Esophagus squamous epithelium (tissue), 4 donors: ENCODE results near the gene TSKU.

ENCODE experiments used
- POLR2A ChIP-seq, 4 donors: fragments of 450-650 bp; IDR thresholded peaks; one replicate each; pipeline ENCODE4 v1.6.1; 2017; ENCODE audit warnings: antibody characterized with exemption in 4 of 4, mild to moderate bottlenecking in 4 of 4, moderate library complexity in 3 of 4
- TF ChIP-seq, protein P1 (sequence below), 6 experiments: fragments of 450-650 bp in 4 of 6; fragments of 200-600 bp in 2 of 6; sonication (generic) in 2 of 6; IDR thresholded peaks; one replicate each; pipeline ENCODE4 v1.5.1; 2016 to 2019; ENCODE audit warnings: antibody characterized with exemption in 6 of 6, mild to moderate bottlenecking in 4 of 6, moderate library complexity in 4 of 6

DNA sequence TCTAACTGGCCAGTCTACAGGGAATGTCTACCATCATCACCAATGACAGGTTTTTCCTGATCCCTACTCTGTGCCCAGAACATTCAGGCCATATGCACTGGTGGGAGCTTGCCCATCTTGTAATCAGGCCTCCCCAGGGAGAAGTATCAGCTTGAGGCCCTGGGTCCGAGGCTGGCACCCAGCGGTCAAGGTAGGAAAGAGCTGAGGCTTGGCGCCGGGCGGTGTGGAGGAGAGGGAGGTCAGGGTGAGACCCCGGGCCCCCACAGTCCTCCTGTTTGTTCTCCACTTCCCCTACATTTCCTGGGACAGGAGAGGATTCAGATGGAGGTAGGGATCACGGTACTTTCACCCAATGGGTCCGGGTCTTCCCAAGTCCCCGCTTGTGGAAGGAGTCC is 15.5 kb downstream of the TSKU start:
- no peak for TF ChIP-seq POLR2A (IDR thresholded peaks at IDR 0.05)
- TF ChIP-seq, protein P1, sequence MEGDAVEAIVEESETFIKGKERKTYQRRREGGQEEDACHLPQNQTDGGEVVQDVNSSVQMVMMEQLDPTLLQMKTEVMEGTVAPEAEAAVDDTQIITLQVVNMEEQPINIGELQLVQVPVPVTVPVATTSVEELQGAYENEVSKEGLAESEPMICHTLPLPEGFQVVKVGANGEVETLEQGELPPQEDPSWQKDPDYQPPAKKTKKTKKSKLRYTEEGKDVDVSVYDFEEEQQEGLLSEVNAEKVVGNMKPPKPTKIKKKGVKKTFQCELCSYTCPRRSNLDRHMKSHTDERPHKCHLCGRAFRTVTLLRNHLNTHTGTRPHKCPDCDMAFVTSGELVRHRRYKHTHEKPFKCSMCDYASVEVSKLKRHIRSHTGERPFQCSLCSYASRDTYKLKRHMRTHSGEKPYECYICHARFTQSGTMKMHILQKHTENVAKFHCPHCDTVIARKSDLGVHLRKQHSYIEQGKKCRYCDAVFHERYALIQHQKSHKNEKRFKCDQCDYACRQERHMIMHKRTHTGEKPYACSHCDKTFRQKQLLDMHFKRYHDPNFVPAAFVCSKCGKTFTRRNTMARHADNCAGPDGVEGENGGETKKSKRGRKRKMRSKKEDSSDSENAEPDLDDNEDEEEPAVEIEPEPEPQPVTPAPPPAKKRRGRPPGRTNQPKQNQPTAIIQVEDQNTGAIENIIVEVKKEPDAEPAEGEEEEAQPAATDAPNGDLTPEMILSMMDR (IDR thresholded peaks at IDR 0.05) = no peak
